Spleen (tissue), 7 donors: ENCODE results near the gene PIGW.
A peak's percentile ranks its signal among the peaks of the same experiment; 100 is the strongest.

Source experiments
- CTCF ChIP-seq, 11 experiments: fragments of 200-600 bp in 7 of 11; fragments of 450-650 bp in 4 of 11; sonication (generic) in 4 of 11; IDR thresholded peaks in 8 of 11; conservative IDR thresholded peaks in 3 of 11; 1 replicate in 7 of 11; 2 replicates in 4 of 11; pipeline versions ENCODE4 v1.4.0 to v1.8.0; 2016 to 2021; ENCODE audit warnings: antibody characterized with exemption in 11 of 11, inconsistent platforms in 4 of 11, mild to moderate bottlenecking in 1 of 11
- POLR2AphosphoS5 ChIP-seq, 3 donors: sonication (generic); formaldehyde crosslinking; IDR thresholded peaks; one replicate each; pipeline ENCODE4 v1.5.1; 2017; ENCODE audit warnings: antibody characterized with exemption in 3 of 3
- donor health status: DM: no; HTN: no; CAD: no; lungs with moderate emphysema.
- donor health status: DM: no; HTN: no; CAD: no.
- donor health status: DM: no; HTN: no; CAD: no.

- TF ChIP-seq CTCF (IDR thresholded peaks at IDR 0.05 in 8 of 11, conservative IDR thresholded peaks at IDR 0.05 in 3 of 11) (no peak), POLR2AphosphoS5 (IDR thresholded peaks at IDR 0.05) (peak in 2 of 3 donors; percentile 18 to 44)
Measured at GRCh38 chr17:36498560-36499300, 36.1 kb upstream of the PIGW start.
